Neural cell (in vitro differentiated cells): ENCODE data around the gene EPB42. TPM values are rescaled to one million over a fixed set of nuclear protein-coding genes. Genes with fewer than 3 reads are reported as not detected.

Source experiments
- H2AFZ ChIP-seq: fragments of 200-600, 300-800 bp; sonication (generic), shearing (Covaris generic); 2 replicates; pipeline ENCODE4 v1.6.0; 2014; ENCODE audit warnings: low read depth, mild to moderate bottlenecking, antibody characterized with exemption, low read length, moderate library complexity
- H3F3A ChIP-seq: fragments of 200-600 bp; shearing (Covaris generic); 2 replicates; pipeline ENCODE4 v1.6.1; 2016; ENCODE audit warnings: mild to moderate bottlenecking, moderate library complexity, mixed read lengths, antibody characterized with exemption, low read length; ENCODE audit not compliant: insufficient read depth, poor library complexity, severe bottlenecking
- H3K27ac ChIP-seq: fragments of 200-600, 300-800 bp; sonication (generic), shearing (Covaris generic); 2 replicates; pipeline ENCODE4 v1.5.1; 2014; ENCODE audit warnings: mild to moderate bottlenecking, low read length, moderate library complexity
- H3K27me3 ChIP-seq: fragments of 300-800, 200-600 bp; sonication (generic), shearing (Covaris generic); 2 replicates; pipeline ENCODE4 v1.6.0; 2014; ENCODE audit warnings: mild to moderate bottlenecking, low read depth, low read length, moderate library complexity; ENCODE audit not compliant: insufficient read depth
- H3K36me3 ChIP-seq: fragments of 300-800, 200-600 bp; sonication (generic), shearing (Covaris generic); 2 replicates; pipeline ENCODE4 v1.5.1; 2014; ENCODE audit warnings: mild to moderate bottlenecking, antibody characterized with exemption, low read length, moderate library complexity; ENCODE audit not compliant: insufficient read depth
- H3K4me2 ChIP-seq: fragments of 300-800, 200-600 bp; sonication (generic), shearing (Covaris generic); 2 replicates; pipeline ENCODE4 v1.6.0; 2014; ENCODE audit warnings: mild to moderate bottlenecking, low read length
- H3K4me3 ChIP-seq: fragments of 300-800, 200-600 bp; sonication (generic), shearing (Covaris generic); 2 replicates; pipeline ENCODE4 v1.5.1; 2014; ENCODE audit warnings: mild to moderate bottlenecking, low read length, moderate library complexity
- H3K79me2 ChIP-seq: fragments of 200-600 bp; shearing (Covaris generic); replicated peaks from 2 replicates; pipeline ENCODE4 v1.6.0; 2014; ENCODE audit warnings: mild to moderate bottlenecking, low read length, moderate library complexity; ENCODE audit not compliant: insufficient read depth
- H3K9ac ChIP-seq: fragments of 300-800, 200-600 bp; sonication (generic), shearing (Covaris generic); 2 replicates; pipeline ENCODE4 v1.6.1; 2016; ENCODE audit warnings: mild to moderate bottlenecking, low read length, mixed read lengths
- H3K9me2 ChIP-seq: fragments of 200-600 bp; shearing (Covaris generic); 2 replicates; pipeline ENCODE4 v1.6.1; 2016; ENCODE audit warnings: mild to moderate bottlenecking, low read length, mixed read lengths; ENCODE audit not compliant: insufficient read depth
- H3K9me3 ChIP-seq: fragments of 200-600, 300-800 bp; sonication (generic), shearing (Covaris generic); 2 replicates; pipeline ENCODE4 v1.6.1; 2016; ENCODE audit warnings: mild to moderate bottlenecking, mixed run types, low read length, moderate library complexity, mixed read lengths
- H4K20me1 ChIP-seq: fragments of 200-600 bp; shearing (Covaris generic); 2 replicates; pipeline ENCODE4 v1.6.1; 2016; ENCODE audit warnings: mild to moderate bottlenecking, mixed run types; ENCODE audit not compliant: insufficient read depth
- EP300 ChIP-seq: fragments of 450-650 bp; conservative IDR thresholded peaks from 2 replicates; pipeline ENCODE4 v1.6.1; 2014; ENCODE audit warnings: antibody characterized with exemption, mild to moderate bottlenecking, moderate library complexity; ENCODE audit not compliant: poor library complexity, severe bottlenecking
- EZH2 ChIP-seq: fragments of 200-600, 300-800 bp; shearing (Covaris generic), sonication (generic); IDR thresholded peaks from 2 replicates; pipeline ENCODE4 v1.6.1; 2014; ENCODE audit warnings: antibody characterized with exemption, low read length, borderline replicate concordance, mild to moderate bottlenecking; ENCODE audit not compliant: insufficient read depth, poor library complexity, severe bottlenecking
- MXI1 ChIP-seq: fragments of 450-650 bp; conservative IDR thresholded peaks from 2 replicates; pipeline ENCODE4 v1.6.1; 2014; ENCODE audit warnings: antibody characterized with exemption, mild to moderate bottlenecking; ENCODE audit not compliant: poor library complexity, severe bottlenecking
- POLR2AphosphoS5 ChIP-seq: IDR thresholded peaks from 2 replicates; pipeline ENCODE4 v1.6.1; 2012
- RAD21 ChIP-seq: fragments of 450-650 bp; conservative IDR thresholded peaks from 2 replicates; pipeline ENCODE4 v1.6.1; 2014; ENCODE audit warnings: antibody characterized with exemption, mild to moderate bottlenecking, moderate library complexity
- SMC3 ChIP-seq: fragments of 450-650 bp; conservative IDR thresholded peaks from 2 replicates; pipeline ENCODE4 v1.6.1; 2014; ENCODE audit warnings: antibody characterized with exemption, mild to moderate bottlenecking, moderate library complexity; ENCODE audit not compliant: poor library complexity
- TAF1 ChIP-seq: IDR thresholded peaks from 2 replicates; pipeline ENCODE4 v1.6.1; 2012; ENCODE audit warnings: low read depth
- polyA plus RNA-seq: library from polyadenylated mRNA; depleted of rRNA; stranded (reverse); fragments of >200 nt; gene quantifications from 2 replicates; pipeline ENCODE4 v1.2.3, GENCODE V29; 2014
- TF ChIP-seq, protein P1 (sequence below): IDR thresholded peaks from 2 replicates; pipeline ENCODE4 v1.6.1; 2012; ENCODE audit warnings: borderline replicate concordance
- TF ChIP-seq, protein P2 (sequence below): fragments of 450-650 bp; IDR thresholded peaks from 2 replicates; pipeline ENCODE4 v1.5.1; 2014; ENCODE audit warnings: antibody characterized with exemption, mild to moderate bottlenecking, moderate library complexity; ENCODE audit not compliant: poor library complexity, severe bottlenecking

Gene EPB42
- polyA plus RNA-seq, 1 donor from 2014 or later: not detected

DNA sequence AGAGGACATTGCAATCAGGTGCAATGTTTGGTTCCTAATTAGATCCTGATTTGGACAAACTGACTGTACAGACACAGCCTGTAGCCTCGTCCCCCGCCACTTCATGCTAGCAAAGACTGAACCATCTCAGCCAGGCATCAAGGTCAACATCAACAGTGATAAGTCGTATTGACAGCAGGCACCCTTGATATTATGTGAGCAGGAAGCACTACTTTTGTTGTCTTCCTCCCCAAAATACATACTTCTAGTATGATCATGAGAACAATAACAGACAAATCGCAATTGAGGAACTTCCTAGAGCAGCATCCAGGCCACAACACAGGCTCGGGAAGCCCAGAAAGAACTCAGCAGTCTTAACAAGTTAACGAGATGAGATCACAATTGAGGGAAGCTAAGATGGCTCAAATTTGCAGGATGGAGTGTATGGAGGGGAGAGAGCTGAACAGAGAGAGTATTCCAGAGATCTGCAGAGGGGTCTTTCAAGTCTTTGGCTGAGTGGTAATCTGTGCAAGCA, 25.5 kb upstream of the EPB42 start:
- Histone ChIP-seq H3K4me3 (no peak overlapping the region), H3K36me3 (no peaks in the 10 kb centered on the region), H3K27ac (no peak overlapping the region), H3K9me3 (no peaks in the 10 kb centered on the region), H4K20me1 (no peaks in the 10 kb centered on the region), H3K27me3 (no peaks in the 10 kb centered on the region), H3F3A (no peaks in the 10 kb centered on the region), H2AFZ (no peak overlapping the region), H3K4me2 (no peak overlapping the region), H3K9me2 (no peaks in the 10 kb centered on the region), H3K79me2 (no peaks in the 10 kb centered on the region), H3K9ac (no peak overlapping the region)
- TF ChIP-seq POLR2AphosphoS5 (no peak), MXI1 (no peak)

GRCh38 chr15:43244092-43244491, 23.3 kb upstream of the EPB42 start:
- H3K27me3 ChIP-seq: no peaks in the 10 kb centered on the region
- no peaks in the 10 kb centered on the region for H4K20me1 ChIP-seq
- no peak overlapping the region for H3K27ac ChIP-seq
- no peak overlapping the region for H3K9ac ChIP-seq
- no peak overlapping the region for H3K4me3 ChIP-seq
- no peaks in the 10 kb centered on the region for H3F3A ChIP-seq
- H2AFZ ChIP-seq: no peak overlapping the region
- TF ChIP-seq SMC3 (no peak), MXI1 (no peak), RAD21 (no peak)
- TF ChIP-seq, protein P1, sequence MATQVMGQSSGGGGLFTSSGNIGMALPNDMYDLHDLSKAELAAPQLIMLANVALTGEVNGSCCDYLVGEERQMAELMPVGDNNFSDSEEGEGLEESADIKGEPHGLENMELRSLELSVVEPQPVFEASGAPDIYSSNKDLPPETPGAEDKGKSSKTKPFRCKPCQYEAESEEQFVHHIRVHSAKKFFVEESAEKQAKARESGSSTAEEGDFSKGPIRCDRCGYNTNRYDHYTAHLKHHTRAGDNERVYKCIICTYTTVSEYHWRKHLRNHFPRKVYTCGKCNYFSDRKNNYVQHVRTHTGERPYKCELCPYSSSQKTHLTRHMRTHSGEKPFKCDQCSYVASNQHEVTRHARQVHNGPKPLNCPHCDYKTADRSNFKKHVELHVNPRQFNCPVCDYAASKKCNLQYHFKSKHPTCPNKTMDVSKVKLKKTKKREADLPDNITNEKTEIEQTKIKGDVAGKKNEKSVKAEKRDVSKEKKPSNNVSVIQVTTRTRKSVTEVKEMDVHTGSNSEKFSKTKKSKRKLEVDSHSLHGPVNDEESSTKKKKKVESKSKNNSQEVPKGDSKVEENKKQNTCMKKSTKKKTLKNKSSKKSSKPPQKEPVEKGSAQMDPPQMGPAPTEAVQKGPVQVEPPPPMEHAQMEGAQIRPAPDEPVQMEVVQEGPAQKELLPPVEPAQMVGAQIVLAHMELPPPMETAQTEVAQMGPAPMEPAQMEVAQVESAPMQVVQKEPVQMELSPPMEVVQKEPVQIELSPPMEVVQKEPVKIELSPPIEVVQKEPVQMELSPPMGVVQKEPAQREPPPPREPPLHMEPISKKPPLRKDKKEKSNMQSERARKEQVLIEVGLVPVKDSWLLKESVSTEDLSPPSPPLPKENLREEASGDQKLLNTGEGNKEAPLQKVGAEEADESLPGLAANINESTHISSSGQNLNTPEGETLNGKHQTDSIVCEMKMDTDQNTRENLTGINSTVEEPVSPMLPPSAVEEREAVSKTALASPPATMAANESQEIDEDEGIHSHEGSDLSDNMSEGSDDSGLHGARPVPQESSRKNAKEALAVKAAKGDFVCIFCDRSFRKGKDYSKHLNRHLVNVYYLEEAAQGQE: no peak
- H3K36me3 ChIP-seq: no peaks in the 10 kb centered on the region
- no peaks in the 10 kb centered on the region for H3K79me2 ChIP-seq
- no peak overlapping the region for H3K4me2 ChIP-seq
- H3K9me3 ChIP-seq: no peaks in the 10 kb centered on the region
- H3K9me2 ChIP-seq: no peaks in the 10 kb centered on the region

GRCh38 chr15:43243020-43243645, 22.3 kb upstream of the EPB42 start:
- no peak overlapping the region for H3K4me3 ChIP-seq
- TF ChIP-seq EP300 (no peak), RAD21 (no peak), TAF1 (no peak), EZH2 (no peak), POLR2AphosphoS5 (no peak), MXI1 (no peak)
- TF ChIP-seq, protein P1: no peak
- TF ChIP-seq, protein P2, sequence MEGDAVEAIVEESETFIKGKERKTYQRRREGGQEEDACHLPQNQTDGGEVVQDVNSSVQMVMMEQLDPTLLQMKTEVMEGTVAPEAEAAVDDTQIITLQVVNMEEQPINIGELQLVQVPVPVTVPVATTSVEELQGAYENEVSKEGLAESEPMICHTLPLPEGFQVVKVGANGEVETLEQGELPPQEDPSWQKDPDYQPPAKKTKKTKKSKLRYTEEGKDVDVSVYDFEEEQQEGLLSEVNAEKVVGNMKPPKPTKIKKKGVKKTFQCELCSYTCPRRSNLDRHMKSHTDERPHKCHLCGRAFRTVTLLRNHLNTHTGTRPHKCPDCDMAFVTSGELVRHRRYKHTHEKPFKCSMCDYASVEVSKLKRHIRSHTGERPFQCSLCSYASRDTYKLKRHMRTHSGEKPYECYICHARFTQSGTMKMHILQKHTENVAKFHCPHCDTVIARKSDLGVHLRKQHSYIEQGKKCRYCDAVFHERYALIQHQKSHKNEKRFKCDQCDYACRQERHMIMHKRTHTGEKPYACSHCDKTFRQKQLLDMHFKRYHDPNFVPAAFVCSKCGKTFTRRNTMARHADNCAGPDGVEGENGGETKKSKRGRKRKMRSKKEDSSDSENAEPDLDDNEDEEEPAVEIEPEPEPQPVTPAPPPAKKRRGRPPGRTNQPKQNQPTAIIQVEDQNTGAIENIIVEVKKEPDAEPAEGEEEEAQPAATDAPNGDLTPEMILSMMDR: no peak
- H3K9ac ChIP-seq: no peak overlapping the region
- H3K4me2 ChIP-seq: no peak overlapping the region
- H3K9me3 ChIP-seq: no peaks in the 10 kb centered on the region
- no peaks in the 10 kb centered on the region for H3K79me2 ChIP-seq
- H4K20me1 ChIP-seq: no peaks in the 10 kb centered on the region
- H3K27ac ChIP-seq: no peak overlapping the region
- no peaks in the 10 kb centered on the region for H3K27me3 ChIP-seq
- H3F3A ChIP-seq: no peaks in the 10 kb centered on the region
- no peaks in the 10 kb centered on the region for H3K9me2 ChIP-seq
- no peaks in the 10 kb centered on the region for H3K36me3 ChIP-seq
- H2AFZ ChIP-seq: no peak overlapping the region
